Activated CD4-positive, alpha-beta memory T cell treated with anti-CD3 and anti-CD28 coated beads, Interleukin-2, amount 10 ng/mL, durations not matched to agents 7 days and 5 days (primary cell): ENCODE results near the gene ATP2B1. TPM values are rescaled to one million over a fixed set of nuclear protein-coding genes. Genes with fewer than 3 reads are reported as not detected.

ENCODE experiments used
- CTCF ChIA-PET: fragments of 350-600 bp; sonication (Branson Sonifier 250); formaldehyde crosslinking; loops from one replicate; lab custom pipeline; 2021; ENCODE audit warnings: antibody characterized with exemption, inconsistent platforms; lab: Charles Lee
- POLR2A ChIA-PET: fragments of 350-600 bp; sonication (Branson Sonifier 250); formaldehyde crosslinking; loops from one replicate; lab custom pipeline; 2021; ENCODE audit warnings: antibody characterized with exemption; lab: Charles Lee
- DNase-seq: peaks from one replicate; pipeline ENCODE4 v3.0.0-alpha.2; 2020
- H3K27ac Mint-ChIP-seq: one replicate; pipeline ENCODE4 v1.8.0; 2021; ENCODE audit warnings: mild to moderate bottlenecking, mixed read lengths
- H3K27me3 Mint-ChIP-seq: one replicate; pipeline ENCODE4 v1.8.0; 2021; ENCODE audit warnings: mixed read lengths
- H3K36me3 Mint-ChIP-seq: one replicate; pipeline ENCODE4 v1.8.0; 2021; ENCODE audit warnings: low read depth, mixed read lengths
- H3K4me1 Mint-ChIP-seq: one replicate; pipeline ENCODE4 v1.8.0; 2021; ENCODE audit warnings: mixed read lengths
- H3K4me3 Mint-ChIP-seq: one replicate; pipeline ENCODE4 v1.8.0; 2021; ENCODE audit warnings: mild to moderate bottlenecking, mixed read lengths
- H3K9me3 Mint-ChIP-seq: one replicate; pipeline ENCODE4 v1.8.0; 2021; ENCODE audit warnings: mixed read lengths
- total RNA-seq, 2 experiments: library from RNA; stranded (reverse); gene quantifications; one replicate each; pipeline ENCODE4 v1.2.3, GENCODE V29; 2021

Gene ATP2B1
- total RNA-seq, 2 experiments from 2014 or later: 29.7 to 33.4 TPM

DNA sequence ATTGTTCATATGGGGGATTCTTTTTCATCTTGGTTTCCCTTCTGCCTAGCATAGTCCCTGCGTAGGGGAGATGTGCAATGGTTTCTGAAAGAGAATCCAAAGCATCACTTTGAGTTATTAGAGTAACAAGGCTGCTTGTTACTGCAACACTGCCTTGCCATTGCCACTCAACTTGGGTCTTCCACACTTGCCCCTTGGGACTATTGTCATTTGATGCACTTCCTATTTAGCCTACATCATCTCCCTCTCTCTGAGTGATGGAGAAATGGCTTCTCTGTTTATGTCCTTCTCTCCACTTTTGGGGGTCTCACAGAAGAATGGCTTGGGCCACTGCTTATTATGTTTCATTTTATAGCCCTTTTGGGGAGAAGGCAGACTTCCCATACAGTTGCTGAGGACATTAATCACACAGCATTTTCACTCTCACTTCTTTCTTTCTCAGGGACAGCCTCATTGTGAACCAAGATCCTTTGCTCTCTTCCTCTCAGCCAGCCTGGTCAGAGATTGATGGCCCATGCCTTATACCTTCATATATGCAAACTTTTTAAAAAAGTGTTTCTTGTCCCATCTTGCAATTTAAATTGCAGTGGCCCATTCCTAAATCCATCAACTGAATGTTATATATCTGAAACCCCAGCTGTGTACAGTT lies 131.9 kb downstream of the ATP2B1 start:
- Mint-ChIP-seq H3K27ac (no peak overlapping the region), H3K27me3 (no peaks in the 10 kb centered on the region), H3K36me3 (peaks cover 6% of the 10 kb centered on the region), H3K4me3 (no peak overlapping the region), H3K4me1 (peaks cover 4% of the 10 kb centered on the region), H3K9me3 (no peaks in the 10 kb centered on the region)
- no peak for DNase-seq
- CTCF ChIA-PET: no interaction called here
- POLR2A ChIA-PET: no interaction called here

DNA sequence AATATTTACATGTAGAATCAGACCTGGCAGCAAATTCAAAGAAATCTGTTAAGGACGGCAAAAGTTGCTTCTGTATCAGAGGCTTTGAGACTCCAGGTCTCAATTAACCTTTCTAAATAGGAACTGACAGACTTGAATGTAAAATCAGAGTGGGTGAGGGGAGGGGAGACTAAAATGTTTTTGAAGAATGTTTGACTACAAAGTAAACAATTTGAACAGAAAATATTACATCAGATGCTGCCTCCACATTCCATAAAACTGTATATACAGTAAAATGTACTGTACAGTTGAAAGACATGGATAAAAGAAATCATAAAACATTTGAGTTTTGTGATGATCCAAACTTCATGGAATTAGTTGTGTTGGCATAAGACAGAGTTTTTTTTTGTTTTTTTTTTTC lies 133.3 kb downstream of the ATP2B1 start:
- POLR2A ChIA-PET: no interaction called here

DNA sequence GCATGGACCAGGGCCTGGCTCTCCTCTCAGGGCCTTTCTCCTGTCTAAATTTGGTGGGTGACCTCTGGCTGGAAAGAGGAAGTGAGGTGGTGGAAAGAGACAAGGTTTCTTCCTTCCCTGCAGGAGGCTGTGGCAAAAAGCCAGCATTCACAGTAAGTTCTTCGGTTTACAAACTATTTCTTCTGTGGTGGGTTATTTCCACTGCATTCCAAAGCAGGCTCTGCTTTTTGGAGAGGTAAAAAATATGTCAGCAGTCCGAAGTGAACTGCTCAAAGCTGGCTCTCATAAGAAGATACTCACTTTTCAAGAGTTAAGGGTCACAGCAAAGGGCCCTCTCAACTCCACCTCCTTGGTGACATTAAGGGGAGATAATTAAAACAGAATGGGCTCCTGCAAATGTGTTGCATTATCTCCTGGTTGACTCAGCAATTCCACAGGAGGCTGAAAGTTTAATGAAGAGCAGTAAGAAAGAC lies 133.9 kb downstream of the ATP2B1 start:
- Mint-ChIP-seq H3K4me1 (peaks cover 4% of the 10 kb centered on the region), H3K9me3 (no peaks in the 10 kb centered on the region), H3K36me3 (no peaks in the 10 kb centered on the region), H3K27ac (no peak overlapping the region), H3K4me3 (no peak overlapping the region), H3K27me3 (no peaks in the 10 kb centered on the region)
- CTCF ChIA-PET: no interaction called here
- POLR2A ChIA-PET: no interaction called here
- DNase-seq: no peak

More for the DNA sequence above, 133.3 kb downstream of the ATP2B1 start:
- H3K36me3 Mint-ChIP-seq: no peaks in the 10 kb centered on the region
- H3K4me1 Mint-ChIP-seq: peaks cover 4% of the 10 kb centered on the region
- no peaks in the 10 kb centered on the region for H3K9me3 Mint-ChIP-seq
- H3K4me3 Mint-ChIP-seq: no peak overlapping the region
- no peak overlapping the region for H3K27ac Mint-ChIP-seq
- no peaks in the 10 kb centered on the region for H3K27me3 Mint-ChIP-seq
- DNase-seq: no peak
- CTCF ChIA-PET: no interaction called here

DNA sequence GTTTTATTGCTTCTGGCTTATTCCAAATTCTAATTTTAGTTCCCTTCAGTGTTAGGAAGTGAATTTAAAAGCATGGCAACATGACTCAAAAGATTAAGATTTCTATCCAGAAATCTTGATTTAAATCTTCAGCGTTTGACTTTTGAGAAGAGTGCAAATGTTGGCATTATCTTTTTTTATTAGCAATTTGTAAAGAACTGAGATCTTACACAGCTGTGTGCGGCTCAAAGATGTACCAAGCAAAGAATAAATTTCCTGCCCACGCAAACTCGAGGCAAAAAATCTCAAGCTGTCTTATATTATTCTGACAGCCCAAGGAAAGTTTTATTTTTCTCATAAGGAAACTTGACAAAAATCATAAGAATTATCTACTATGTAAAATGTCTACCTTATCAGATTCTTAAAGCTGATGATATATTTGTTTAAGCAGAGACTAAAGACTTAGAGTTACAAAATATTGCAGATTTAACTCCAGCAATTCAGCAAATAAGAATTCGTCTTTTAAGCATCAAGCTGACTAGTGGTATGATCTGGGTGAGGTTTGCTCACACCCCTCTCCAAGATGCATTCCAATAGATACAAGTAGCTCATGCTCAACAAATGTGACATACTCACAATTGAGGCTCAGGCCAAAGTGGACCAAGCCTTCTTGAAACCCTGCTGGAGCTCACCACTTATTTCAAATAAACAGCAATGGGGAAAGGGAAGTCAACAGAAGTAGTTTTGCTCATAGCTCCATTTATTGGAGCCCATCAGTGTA lies 135.4 kb downstream of the ATP2B1 start:
- POLR2A ChIA-PET: no interaction called here
- Mint-ChIP-seq H3K4me1 (no peaks in the 10 kb centered on the region), H3K27ac (no peak overlapping the region), H3K27me3 (no peaks in the 10 kb centered on the region), H3K4me3 (no peak overlapping the region), H3K36me3 (no peaks in the 10 kb centered on the region), H3K9me3 (no peaks in the 10 kb centered on the region)
- DNase-seq: no peak
- CTCF ChIA-PET: no interaction called here

DNA sequence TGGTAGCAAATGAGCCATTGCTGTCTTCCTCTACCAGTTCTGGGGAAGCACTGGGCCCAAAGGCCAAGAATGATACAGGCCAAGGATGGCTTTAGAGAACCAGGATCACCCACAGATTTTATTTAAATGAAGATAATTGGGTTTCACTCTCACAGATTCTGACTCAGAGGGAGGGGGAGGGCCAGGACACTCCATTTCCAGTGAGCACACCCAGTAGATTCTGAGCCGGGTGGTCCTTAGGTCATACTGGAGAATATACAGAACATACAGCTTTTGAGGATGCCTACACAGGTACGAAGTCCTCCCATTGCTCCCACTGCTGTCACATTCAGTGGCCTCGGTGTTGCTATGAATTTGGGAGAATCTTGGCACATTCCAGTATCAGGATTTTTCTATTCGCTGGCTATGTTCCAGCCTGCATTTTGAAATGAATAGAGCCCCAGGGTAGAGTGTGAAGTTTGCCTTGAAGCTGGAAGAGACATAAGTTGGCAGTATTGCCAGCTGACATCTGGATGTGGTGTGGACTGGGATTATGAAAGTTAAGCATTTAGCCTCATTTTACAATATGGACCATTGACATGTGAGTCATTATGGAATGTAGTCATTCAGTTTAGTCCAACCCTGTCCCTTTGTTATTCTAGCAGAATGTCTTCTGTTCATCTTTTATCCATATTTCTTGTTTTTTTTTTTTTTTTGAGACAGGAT lies 137.0 kb downstream of the ATP2B1 start:
- Mint-ChIP-seq H3K4me3 (no peak overlapping the region), H3K36me3 (no peaks in the 10 kb centered on the region), H3K9me3 (no peaks in the 10 kb centered on the region), H3K4me1 (peaks cover 2% of the 10 kb centered on the region), H3K27ac (no peak overlapping the region), H3K27me3 (no peaks in the 10 kb centered on the region)
- ChIA-PET POLR2A (no interaction called here), CTCF (no interaction called here)
- DNase-seq: no peak

DNA sequence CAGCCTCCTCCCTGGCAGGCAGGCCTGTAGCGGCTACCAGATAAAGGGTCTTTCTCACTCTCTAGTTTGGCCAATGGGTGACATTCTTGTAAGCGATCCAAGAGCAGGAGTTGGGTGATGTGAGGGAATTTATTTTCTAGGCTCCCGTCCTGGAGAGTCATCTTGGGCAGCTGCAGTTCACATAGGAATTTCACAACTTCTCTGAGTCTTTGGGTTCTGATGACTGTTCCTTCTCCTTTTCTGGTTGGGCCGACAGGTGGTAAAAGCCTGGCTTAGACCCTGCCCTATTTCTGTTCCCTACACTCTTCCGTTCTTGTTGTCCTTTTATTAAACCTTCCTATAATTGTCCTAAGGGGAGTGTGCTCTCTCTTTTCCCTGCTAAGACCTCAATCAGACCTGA lies 140.2 kb downstream of the ATP2B1 start:
- no peak for DNase-seq
- H3K36me3 Mint-ChIP-seq: no peaks in the 10 kb centered on the region
- H3K4me3 Mint-ChIP-seq: no peak overlapping the region
- H3K27ac Mint-ChIP-seq: no peak overlapping the region
- no peaks in the 10 kb centered on the region for H3K27me3 Mint-ChIP-seq
- H3K9me3 Mint-ChIP-seq: no peaks in the 10 kb centered on the region
- peaks cover 7% of the 10 kb centered on the region for H3K4me1 Mint-ChIP-seq
- POLR2A ChIA-PET: no interaction called here
- CTCF ChIA-PET: no interaction called here

DNA sequence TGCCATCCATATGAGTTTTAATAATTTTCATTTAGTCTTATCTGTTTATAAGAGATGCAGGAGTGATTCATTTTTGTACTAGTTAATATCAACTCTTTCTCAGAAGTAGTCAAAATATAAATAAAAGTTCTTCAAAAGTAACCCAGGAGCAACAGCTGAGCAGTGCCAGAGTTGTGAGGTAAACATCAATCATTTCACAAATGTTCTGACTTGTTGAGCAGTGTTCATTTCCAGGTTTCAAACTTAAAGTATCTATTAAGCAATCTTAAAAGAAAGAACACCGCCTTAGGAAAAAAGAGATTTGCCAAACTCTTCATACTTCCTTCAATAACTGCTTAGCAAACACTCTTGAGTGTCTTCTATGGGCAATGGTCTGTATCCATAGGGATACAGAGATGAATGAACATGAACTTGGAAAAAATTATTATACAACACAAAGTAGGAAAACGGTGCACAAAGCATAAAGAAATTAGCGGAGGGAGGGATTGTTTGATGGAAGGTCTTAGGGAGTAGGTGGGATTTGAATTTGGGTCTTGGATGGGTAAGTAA lies 140.9 kb downstream of the ATP2B1 start:
- Mint-ChIP-seq H3K27me3 (no peaks in the 10 kb centered on the region), H3K36me3 (no peaks in the 10 kb centered on the region), H3K4me3 (no peak overlapping the region), H3K27ac (no peak overlapping the region), H3K9me3 (no peaks in the 10 kb centered on the region), H3K4me1 (peaks cover 7% of the 10 kb centered on the region)
- DNase-seq: no peak
- ChIA-PET CTCF (no interaction called here), POLR2A (no interaction called here)

DNA sequence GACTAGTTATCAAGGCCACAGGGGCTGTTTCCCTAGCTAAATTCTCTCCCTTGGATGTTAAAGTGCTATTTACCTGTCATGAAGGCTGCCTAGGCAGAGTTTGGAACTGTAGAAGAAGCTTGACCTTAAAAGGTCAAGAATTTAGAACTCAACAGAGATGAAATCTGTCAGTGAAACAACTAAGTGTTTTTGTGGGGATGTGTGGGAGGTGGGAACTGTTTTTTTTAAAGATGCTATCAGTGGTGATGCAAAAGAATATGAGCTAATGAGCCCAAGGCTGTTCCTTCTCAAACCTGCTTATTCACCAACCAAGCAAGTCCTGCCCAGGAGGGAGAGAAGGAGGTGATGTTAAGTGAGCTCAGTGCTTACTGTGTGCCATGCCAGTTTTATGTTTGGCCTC lies 142.0 kb downstream of the ATP2B1 start:
- no peaks in the 10 kb centered on the region for H3K9me3 Mint-ChIP-seq
- H3K4me1 Mint-ChIP-seq: peaks cover 7% of the 10 kb centered on the region
- no peak overlapping the region for H3K4me3 Mint-ChIP-seq
- ChIA-PET POLR2A (no interaction called here), CTCF (no interaction called here)
- DNase-seq: no peak
- H3K36me3 Mint-ChIP-seq: no peaks in the 10 kb centered on the region
- no peak overlapping the region for H3K27ac Mint-ChIP-seq
- no peaks in the 10 kb centered on the region for H3K27me3 Mint-ChIP-seq

DNA sequence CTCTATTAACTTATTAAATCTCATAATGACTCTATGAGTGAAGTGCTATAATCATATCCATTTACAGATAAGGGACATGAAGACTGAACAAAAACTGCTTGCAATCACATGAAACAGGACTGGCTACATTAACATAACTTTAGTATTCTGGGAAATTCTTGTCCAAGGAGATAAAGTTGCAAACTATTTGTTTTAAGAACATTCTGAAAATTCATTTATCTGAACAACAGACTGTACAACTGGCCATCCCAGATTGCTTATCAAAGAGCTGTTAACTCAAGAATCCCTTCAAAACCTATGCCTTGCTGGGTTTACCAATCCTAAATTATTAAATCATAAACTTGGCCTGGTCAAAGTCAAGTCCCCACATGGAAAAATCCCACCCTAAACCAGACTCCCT lies 143.6 kb downstream of the ATP2B1 start:
- Mint-ChIP-seq H3K9me3 (no peaks in the 10 kb centered on the region), H3K4me1 (peaks cover 7% of the 10 kb centered on the region), H3K27me3 (no peaks in the 10 kb centered on the region), H3K27ac (no peak overlapping the region), H3K4me3 (no peak overlapping the region), H3K36me3 (no peaks in the 10 kb centered on the region)
- DNase-seq: no peak
- CTCF ChIA-PET: no interaction called here
- POLR2A ChIA-PET: no interaction called here

DNA sequence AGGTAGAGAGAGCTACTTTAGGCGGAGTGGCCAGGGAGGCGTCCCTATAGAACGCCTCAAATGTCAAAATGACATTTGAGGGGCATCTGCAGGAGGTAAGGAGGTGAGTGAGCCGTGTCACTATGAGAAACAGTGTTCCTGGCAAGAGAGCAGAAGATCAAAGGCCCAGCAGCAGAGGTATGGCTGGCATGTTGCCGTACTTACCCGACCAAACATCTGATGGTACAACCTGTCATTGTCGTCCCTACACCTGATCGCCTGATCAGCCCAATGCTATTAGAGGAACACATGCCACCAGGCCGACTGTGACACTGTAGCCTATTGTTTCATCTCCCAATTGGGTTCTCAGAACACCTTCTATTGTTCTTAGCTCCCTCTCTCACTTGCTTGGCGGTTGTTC lies 148.9 kb downstream of the ATP2B1 start:
- no peak overlapping the region for H3K4me3 Mint-ChIP-seq
- CTCF ChIA-PET: interaction anchor here (1.3 kb wide), 1 partner anchor 542 kb away, joined by 3 read pairs; no protein-coding TSS in a partner anchor

DNA sequence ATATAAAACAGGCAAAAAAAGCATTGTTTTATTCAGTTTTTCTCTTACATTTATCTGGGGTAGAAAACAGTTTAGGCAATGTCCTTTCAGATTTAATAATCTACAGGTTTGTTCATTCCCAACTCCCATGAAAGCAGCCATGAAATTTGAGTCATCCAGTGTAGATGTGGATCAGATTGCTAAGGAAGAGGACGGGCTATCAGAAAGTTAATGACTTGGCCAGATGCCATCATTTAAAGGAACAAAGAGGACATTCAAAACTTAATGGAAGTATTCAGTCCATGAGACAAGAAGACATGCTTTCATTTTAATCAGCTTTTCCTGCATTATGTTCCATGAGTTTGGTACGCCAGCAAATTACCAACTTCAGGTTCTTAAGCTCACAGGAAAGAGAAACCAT lies 151.7 kb downstream of the ATP2B1 start:
- Mint-ChIP-seq H3K4me3 (no peak overlapping the region), H3K9me3 (no peaks in the 10 kb centered on the region), H3K4me1 (no peaks in the 10 kb centered on the region), H3K27ac (no peak overlapping the region), H3K36me3 (no peaks in the 10 kb centered on the region), H3K27me3 (no peaks in the 10 kb centered on the region)
- no peak for DNase-seq
- POLR2A ChIA-PET: interaction anchor here (1.3 kb wide), 1 partner anchor 152 kb away, joined by 3 read pairs; the partner anchor contains the start of gene ATP2B1
- CTCF ChIA-PET: no interaction called here

More for the DNA sequence above, 148.9 kb downstream of the ATP2B1 start:
- Mint-ChIP-seq H3K27me3 (no peaks in the 10 kb centered on the region), H3K27ac (no peak overlapping the region), H3K36me3 (no peaks in the 10 kb centered on the region), H3K4me1 (no peaks in the 10 kb centered on the region), H3K9me3 (no peaks in the 10 kb centered on the region)
- no peak for DNase-seq
- POLR2A ChIA-PET: no interaction called here

DNA sequence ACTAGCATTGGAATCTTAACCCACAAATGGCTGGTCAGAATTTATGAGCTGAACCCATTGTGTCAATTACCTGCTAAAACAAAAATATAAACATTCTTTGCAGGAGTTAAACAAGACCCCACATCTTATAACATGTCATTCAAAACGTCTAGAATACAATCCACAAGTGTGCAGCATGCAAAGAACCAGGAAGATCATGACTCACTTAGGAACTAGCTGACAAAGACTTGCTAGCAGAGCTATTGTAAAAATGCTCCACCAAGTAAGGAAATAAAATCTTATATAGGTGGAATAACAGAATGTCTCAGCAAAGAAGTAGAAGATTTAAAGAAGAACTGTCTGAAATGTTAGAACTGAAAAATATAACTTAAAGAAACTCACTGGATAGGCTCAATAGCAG lies 156.3 kb downstream of the ATP2B1 start:
- no peaks in the 10 kb centered on the region for H3K36me3 Mint-ChIP-seq
- H3K9me3 Mint-ChIP-seq: no peaks in the 10 kb centered on the region
- POLR2A ChIA-PET: no interaction called here

DNA sequence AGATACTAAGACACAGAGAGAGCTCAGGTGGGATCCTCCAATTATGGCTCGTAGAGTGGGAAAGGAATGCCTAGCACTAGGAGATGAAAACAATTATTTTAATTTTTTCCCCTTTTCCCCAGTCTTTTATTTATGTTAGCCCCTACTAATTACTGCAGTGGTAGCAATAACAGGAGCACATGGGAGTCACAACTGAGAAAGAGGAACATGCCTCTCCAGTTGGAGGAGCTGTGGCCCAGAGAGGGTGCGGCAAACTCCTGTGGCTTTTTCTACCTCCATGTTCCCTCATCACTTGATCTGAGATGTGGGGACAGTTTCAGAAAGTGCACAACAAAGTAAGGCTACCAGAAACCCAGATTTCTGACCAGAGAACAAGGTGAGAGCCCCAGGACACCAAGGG lies 156.9 kb downstream of the ATP2B1 start:
- DNase-seq: no peak
- Mint-ChIP-seq H3K4me3 (no peak overlapping the region), H3K27me3 (no peaks in the 10 kb centered on the region), H3K4me1 (no peaks in the 10 kb centered on the region), H3K36me3 (no peaks in the 10 kb centered on the region), H3K9me3 (no peaks in the 10 kb centered on the region), H3K27ac (no peak overlapping the region)
- CTCF ChIA-PET: interaction anchor here (2.7 kb wide), 1 partner anchor 8 kb away, joined by 11 read pairs; no protein-coding TSS in a partner anchor
- POLR2A ChIA-PET: no interaction called here

More for the DNA sequence above, 156.3 kb downstream of the ATP2B1 start:
- H3K4me3 Mint-ChIP-seq: no peak overlapping the region
- no peaks in the 10 kb centered on the region for H3K27me3 Mint-ChIP-seq
- DNase-seq: no peak
- H3K27ac Mint-ChIP-seq: no peak overlapping the region
- CTCF ChIA-PET: interaction anchor here (2.7 kb wide), 1 partner anchor 9 kb away, joined by 11 read pairs; no protein-coding TSS in a partner anchor
- H3K4me1 Mint-ChIP-seq: no peaks in the 10 kb centered on the region
